ENCODE results near the gene SEPHS1.

Gene SEPHS1

DNA sequence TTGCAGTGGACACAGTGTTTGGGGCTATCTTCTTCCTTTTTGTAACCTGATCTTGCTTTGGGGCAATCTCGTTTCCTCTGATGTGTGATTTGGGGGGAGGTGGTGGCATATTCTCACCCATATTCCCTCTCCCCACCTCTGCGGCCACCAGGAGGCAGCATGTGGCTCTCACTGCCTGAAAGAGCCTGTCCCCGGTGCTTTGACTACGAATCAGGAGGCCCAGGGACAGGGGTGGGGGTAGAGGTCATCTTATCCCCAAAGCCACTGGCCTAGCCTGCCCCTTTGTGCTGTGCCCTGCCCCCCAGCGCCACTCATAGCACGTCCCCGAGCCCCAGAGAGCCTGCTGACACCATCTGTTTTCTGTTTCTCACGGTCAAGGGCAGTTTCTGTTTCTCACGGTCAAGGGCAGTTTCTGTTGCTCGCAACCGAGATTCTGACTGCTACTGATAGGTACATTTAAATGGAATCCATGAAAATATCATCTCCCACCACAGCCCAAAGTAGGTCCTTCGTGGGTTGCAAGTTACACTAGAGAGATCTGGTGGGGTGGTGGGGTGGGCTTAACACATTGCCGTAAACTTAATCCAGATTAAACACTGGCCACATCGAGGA is 76.4 kb downstream of the SEPHS1 start:
- Histone ChIP-seq H3K4me3 (replicated peaks; ENCODE audit: insufficient read depth, low read length) (no peak overlapping the region), H3K27ac (replicated peaks) (no peak overlapping the region), H3K27me3 (ENCODE audit: insufficient read depth, poor library complexity, severe bottlenecking) (no peaks in the 10 kb centered on the region)
- no peak for DNase-seq (ENCODE audit: low read depth in 1 of 2, low spot score in 1 of 2)
- TF ChIP-seq, protein P1, sequence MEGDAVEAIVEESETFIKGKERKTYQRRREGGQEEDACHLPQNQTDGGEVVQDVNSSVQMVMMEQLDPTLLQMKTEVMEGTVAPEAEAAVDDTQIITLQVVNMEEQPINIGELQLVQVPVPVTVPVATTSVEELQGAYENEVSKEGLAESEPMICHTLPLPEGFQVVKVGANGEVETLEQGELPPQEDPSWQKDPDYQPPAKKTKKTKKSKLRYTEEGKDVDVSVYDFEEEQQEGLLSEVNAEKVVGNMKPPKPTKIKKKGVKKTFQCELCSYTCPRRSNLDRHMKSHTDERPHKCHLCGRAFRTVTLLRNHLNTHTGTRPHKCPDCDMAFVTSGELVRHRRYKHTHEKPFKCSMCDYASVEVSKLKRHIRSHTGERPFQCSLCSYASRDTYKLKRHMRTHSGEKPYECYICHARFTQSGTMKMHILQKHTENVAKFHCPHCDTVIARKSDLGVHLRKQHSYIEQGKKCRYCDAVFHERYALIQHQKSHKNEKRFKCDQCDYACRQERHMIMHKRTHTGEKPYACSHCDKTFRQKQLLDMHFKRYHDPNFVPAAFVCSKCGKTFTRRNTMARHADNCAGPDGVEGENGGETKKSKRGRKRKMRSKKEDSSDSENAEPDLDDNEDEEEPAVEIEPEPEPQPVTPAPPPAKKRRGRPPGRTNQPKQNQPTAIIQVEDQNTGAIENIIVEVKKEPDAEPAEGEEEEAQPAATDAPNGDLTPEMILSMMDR (IDR thresholded peaks at IDR 0.05; ENCODE audit: insufficient read depth, low read length), result no peak
- TF ChIP-seq GABPA (IDR thresholded peaks at IDR 0.05; ENCODE audit: low read depth) (no peak), SPI1 (IDR thresholded peaks at IDR 0.05; ENCODE audit: borderline replicate concordance, low read depth) (no peak), POLR2AphosphoS5 (IDR thresholded peaks at IDR 0.05; ENCODE audit: low read depth) (no peak)
- TF ChIP-seq, protein P2, sequence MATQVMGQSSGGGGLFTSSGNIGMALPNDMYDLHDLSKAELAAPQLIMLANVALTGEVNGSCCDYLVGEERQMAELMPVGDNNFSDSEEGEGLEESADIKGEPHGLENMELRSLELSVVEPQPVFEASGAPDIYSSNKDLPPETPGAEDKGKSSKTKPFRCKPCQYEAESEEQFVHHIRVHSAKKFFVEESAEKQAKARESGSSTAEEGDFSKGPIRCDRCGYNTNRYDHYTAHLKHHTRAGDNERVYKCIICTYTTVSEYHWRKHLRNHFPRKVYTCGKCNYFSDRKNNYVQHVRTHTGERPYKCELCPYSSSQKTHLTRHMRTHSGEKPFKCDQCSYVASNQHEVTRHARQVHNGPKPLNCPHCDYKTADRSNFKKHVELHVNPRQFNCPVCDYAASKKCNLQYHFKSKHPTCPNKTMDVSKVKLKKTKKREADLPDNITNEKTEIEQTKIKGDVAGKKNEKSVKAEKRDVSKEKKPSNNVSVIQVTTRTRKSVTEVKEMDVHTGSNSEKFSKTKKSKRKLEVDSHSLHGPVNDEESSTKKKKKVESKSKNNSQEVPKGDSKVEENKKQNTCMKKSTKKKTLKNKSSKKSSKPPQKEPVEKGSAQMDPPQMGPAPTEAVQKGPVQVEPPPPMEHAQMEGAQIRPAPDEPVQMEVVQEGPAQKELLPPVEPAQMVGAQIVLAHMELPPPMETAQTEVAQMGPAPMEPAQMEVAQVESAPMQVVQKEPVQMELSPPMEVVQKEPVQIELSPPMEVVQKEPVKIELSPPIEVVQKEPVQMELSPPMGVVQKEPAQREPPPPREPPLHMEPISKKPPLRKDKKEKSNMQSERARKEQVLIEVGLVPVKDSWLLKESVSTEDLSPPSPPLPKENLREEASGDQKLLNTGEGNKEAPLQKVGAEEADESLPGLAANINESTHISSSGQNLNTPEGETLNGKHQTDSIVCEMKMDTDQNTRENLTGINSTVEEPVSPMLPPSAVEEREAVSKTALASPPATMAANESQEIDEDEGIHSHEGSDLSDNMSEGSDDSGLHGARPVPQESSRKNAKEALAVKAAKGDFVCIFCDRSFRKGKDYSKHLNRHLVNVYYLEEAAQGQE (IDR thresholded peaks at IDR 0.05; ENCODE audit: insufficient replicate concordance, low read depth), result no peak

DNA sequence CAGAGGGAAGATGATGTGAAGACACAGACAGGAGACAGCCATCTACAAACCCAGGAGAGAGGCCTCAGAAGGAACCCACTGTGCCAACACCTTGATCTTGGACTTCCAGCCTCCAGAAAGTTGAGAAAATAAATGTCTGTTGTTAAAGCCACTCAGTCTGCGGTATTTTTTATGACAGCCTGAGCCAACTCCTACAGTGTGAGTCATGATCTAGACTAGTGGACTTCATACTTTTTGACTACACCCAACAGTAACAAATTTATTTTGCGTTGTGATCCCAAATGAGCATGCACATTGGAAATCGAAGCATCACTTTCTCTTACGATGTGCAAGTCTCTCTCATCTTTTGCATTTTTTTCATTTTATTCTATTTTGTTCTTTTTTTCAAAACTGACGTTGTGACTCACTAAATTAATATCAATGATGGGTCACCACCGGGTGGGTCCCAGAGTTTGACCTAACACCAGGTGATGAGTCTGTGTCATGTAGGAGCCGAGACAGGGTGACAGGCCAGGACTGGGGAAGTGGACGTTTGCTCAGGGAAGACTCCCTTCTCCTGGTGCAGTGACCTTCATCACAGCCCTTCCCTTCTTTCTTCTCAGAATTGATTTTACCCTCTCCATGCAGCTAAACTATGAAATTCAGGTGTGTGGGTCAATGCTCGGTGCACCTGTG is 77.1 kb downstream of the SEPHS1 start:
- Histone ChIP-seq H3K4me3 (replicated peaks; ENCODE audit: insufficient read depth, low read length) (no peak overlapping the region), H3K27ac (replicated peaks) (no peak overlapping the region), H3K27me3 (ENCODE audit: insufficient read depth, poor library complexity, severe bottlenecking) (no peaks in the 10 kb centered on the region)
- TF ChIP-seq, protein P1 (IDR thresholded peaks at IDR 0.05; ENCODE audit: insufficient read depth, low read length), result no peak
- TF ChIP-seq, protein P2 (IDR thresholded peaks at IDR 0.05; ENCODE audit: insufficient replicate concordance, low read depth), result no peak
- TF ChIP-seq GABPA (IDR thresholded peaks at IDR 0.05; ENCODE audit: low read depth) (no peak), SPI1 (IDR thresholded peaks at IDR 0.05; ENCODE audit: borderline replicate concordance, low read depth) (no peak), POLR2AphosphoS5 (IDR thresholded peaks at IDR 0.05; ENCODE audit: low read depth) (no peak)
- DNase-seq (ENCODE audit: low read depth in 1 of 2, low spot score in 1 of 2), result no peak

DNA sequence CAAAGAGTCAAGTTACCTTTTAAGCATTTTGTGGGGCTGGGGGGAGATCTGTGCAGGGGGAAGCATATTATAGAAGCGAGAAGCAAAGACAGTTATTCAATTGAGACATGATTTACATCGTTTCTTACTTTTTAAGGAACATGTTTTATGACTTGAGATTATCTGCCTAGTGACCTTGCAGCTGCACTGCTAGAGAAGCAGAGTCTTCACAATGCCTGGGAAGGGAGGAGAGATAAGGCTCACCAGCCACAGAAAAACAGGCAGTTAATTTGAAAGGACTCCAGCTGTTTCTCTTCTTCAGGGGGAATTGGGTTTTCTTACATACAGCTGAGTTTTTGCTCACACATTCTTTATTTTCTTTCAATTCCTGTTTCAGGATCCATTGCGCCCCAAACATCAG is 79.3 kb downstream of the SEPHS1 start:
- Histone ChIP-seq H3K4me3 (replicated peaks; ENCODE audit: insufficient read depth, low read length) (no peak overlapping the region), H3K27me3 (ENCODE audit: insufficient read depth, poor library complexity, severe bottlenecking) (no peaks in the 10 kb centered on the region), H3K27ac (replicated peaks) (no peak overlapping the region)
- DNase-seq (ENCODE audit: low read depth in 1 of 2, low spot score in 1 of 2), result no peak
- TF ChIP-seq, protein P1 (IDR thresholded peaks at IDR 0.05; ENCODE audit: insufficient read depth, low read length), result no peak
- TF ChIP-seq, protein P2 (IDR thresholded peaks at IDR 0.05; ENCODE audit: insufficient replicate concordance, low read depth), result no peak
- TF ChIP-seq GABPA (IDR thresholded peaks at IDR 0.05; ENCODE audit: low read depth) (no peak), SPI1 (IDR thresholded peaks at IDR 0.05; ENCODE audit: borderline replicate concordance, low read depth) (no peak), POLR2AphosphoS5 (IDR thresholded peaks at IDR 0.05; ENCODE audit: low read depth) (no peak)

Data from HL-60 (cell line).